ENCODE measurements around the gene CCDC141. TPM values are rescaled to one million over a fixed set of nuclear protein-coding genes. Genes with fewer than 3 reads are reported as not detected.

CCDC141 gene
- total RNA-seq, 2 donors from 2014 or later = 118 to 142 TPM

DNA sequence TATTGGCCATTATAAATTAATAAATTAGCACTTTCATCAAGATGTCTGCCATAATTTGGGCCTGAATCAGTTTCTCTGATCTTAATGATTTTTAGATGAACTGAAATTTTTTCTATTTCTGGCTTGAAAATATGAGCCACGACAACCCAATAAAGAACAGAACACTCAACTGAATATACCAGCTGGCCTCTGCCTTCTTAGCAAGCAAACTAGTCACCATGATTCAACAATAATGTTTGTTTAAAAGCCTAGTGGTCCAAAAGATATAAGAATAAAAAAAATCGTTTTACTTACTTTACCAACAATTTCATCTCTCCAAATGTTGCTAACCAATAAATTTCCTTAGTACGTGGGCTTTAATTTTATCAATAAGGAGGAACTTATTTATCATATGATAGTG is 176.0 kb downstream of the CCDC141 start:
- H3K27ac Mint-ChIP-seq = no peak overlapping the region
- H3K9me3 Mint-ChIP-seq = no peaks in the 10 kb centered on the region
- no peak for DNase-seq
- Histone ChIP-seq H3K36me3 (ENCODE audit: control insufficient read depth, insufficient read depth, low read length) (peaks cover 84% of the 10 kb centered on the region), H3K4me1 (ENCODE audit: control insufficient read depth, insufficient read depth, low read length) (no peaks in the 10 kb centered on the region), H3K27ac (ENCODE audit: low read depth, low read length) (no peak overlapping the region), H3K27me3 (ENCODE audit: control insufficient read depth, insufficient read depth, low read length, poor library complexity, severe bottlenecking) (peaks cover 14% of the 10 kb centered on the region), H3K4me3 (ENCODE audit: low read length) (no peak overlapping the region), H3K9ac (ENCODE audit: extremely low read depth, low read length, poor library complexity, severe bottlenecking) (no peak overlapping the region), H3K9me3 (ENCODE audit: control insufficient read depth, low read length) (no peaks in the 10 kb centered on the region)
- H3K4me1 Mint-ChIP-seq = peaks cover 4% of the 10 kb centered on the region
- H3K4me3 Mint-ChIP-seq = no peak overlapping the region
- TF ChIP-seq, protein P1, sequence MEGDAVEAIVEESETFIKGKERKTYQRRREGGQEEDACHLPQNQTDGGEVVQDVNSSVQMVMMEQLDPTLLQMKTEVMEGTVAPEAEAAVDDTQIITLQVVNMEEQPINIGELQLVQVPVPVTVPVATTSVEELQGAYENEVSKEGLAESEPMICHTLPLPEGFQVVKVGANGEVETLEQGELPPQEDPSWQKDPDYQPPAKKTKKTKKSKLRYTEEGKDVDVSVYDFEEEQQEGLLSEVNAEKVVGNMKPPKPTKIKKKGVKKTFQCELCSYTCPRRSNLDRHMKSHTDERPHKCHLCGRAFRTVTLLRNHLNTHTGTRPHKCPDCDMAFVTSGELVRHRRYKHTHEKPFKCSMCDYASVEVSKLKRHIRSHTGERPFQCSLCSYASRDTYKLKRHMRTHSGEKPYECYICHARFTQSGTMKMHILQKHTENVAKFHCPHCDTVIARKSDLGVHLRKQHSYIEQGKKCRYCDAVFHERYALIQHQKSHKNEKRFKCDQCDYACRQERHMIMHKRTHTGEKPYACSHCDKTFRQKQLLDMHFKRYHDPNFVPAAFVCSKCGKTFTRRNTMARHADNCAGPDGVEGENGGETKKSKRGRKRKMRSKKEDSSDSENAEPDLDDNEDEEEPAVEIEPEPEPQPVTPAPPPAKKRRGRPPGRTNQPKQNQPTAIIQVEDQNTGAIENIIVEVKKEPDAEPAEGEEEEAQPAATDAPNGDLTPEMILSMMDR (conservative IDR thresholded peaks at IDR 0.05) = no peak
- WGBS, 2 experiments (ENCODE audit: insufficient coverage in 1 of 2, insufficient read length in 1 of 2) = 100% methylated on average over 1 of the region's 3 CpGs; no CpG with 5 or more reads in 1 of the 2 experiments
- peaks cover 75% of the 10 kb centered on the region for H3K36me3 Mint-ChIP-seq (ENCODE audit: low read depth)
- peaks cover 18% of the 10 kb centered on the region for H3K27me3 Mint-ChIP-seq (ENCODE audit: insufficient read depth)

DNA sequence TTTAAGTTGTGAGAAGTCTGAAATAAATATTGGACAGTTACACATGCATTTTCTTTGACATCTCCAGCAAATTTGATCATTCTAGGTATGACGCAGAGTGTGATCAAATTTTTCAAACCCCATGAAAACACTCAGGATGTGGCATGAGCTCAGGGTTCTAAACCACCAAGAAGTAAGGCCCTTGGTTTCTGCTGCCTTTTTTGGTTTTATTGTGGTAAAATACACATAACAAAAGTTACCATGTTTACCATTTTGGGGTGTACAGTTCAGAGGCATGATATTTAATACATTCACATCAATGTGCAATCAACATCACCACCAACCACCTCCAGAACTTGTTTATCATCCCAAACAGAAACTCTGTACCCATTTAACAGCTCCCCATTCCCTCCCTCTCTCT is 178.4 kb downstream of the CCDC141 start:
- Histone ChIP-seq H3K4me1 (ENCODE audit: control insufficient read depth, insufficient read depth, low read length) (peaks cover 2% of the 10 kb centered on the region), H3K27me3 (ENCODE audit: control insufficient read depth, insufficient read depth, low read length, poor library complexity, severe bottlenecking) (peaks cover 22% of the 10 kb centered on the region), H3K27ac (ENCODE audit: low read depth, low read length) (no peak overlapping the region), H3K9me3 (ENCODE audit: control insufficient read depth, low read length) (no peaks in the 10 kb centered on the region), H3K36me3 (ENCODE audit: control insufficient read depth, insufficient read depth, low read length) (peaks cover 81% of the 10 kb centered on the region), H3K4me3 (ENCODE audit: low read length) (no peak overlapping the region), H3K9ac (ENCODE audit: extremely low read depth, low read length, poor library complexity, severe bottlenecking) (no peak overlapping the region)
- H3K4me3 Mint-ChIP-seq = no peak overlapping the region
- peaks cover 75% of the 10 kb centered on the region for H3K36me3 Mint-ChIP-seq (ENCODE audit: low read depth)
- TF ChIP-seq, protein P1 (conservative IDR thresholded peaks at IDR 0.05) = no peak
- peaks cover 20% of the 10 kb centered on the region for H3K27me3 Mint-ChIP-seq (ENCODE audit: insufficient read depth)
- 92% methylated on average over 1 of the region's 1 CpG; no CpG with 5 or more reads in 1 of the 2 experiments for WGBS, 2 experiments (ENCODE audit: insufficient coverage in 1 of 2, insufficient read length in 1 of 2)
- no peak for DNase-seq
- no peaks in the 10 kb centered on the region for H3K9me3 Mint-ChIP-seq
- no peak overlapping the region for H3K27ac Mint-ChIP-seq
- peaks cover 7% of the 10 kb centered on the region for H3K4me1 Mint-ChIP-seq

DNA sequence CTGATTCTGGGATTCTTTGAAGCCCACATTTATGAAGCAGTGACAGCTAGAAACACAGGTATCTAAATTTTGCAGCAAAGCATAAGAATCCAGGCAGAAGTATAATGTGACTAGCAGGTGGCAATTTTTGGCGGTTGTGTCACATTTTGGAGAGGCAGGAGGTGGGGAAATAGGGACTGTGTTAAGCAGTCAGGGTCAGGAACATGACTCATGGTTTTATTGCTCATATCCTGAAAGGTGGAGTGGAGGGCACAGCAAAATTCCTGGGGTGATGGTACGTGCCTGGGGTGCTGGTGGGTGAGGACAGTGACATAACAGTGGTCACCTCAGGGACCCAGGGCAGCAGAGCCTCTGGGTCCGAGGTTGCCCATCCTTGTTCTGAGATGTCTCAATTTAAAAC is 179.2 kb downstream of the CCDC141 start:
- no peak overlapping the region for H3K9ac ChIP-seq (ENCODE audit: extremely low read depth, low read length, poor library complexity, severe bottlenecking)
- H3K27ac ChIP-seq (ENCODE audit: low read depth, low read length) = no peak overlapping the region
- H3K36me3 ChIP-seq (ENCODE audit: control insufficient read depth, insufficient read depth, low read length) = peaks cover 80% of the 10 kb centered on the region
- H3K4me3 Mint-ChIP-seq = no peak overlapping the region
- peaks cover 73% of the 10 kb centered on the region for H3K36me3 Mint-ChIP-seq (ENCODE audit: low read depth)
- 94 to 100% methylated on average over 1 to 3 of the region's 3 CpGs for WGBS, 2 experiments (ENCODE audit: insufficient coverage in 1 of 2, insufficient read length in 1 of 2)
- H3K4me1 Mint-ChIP-seq = peaks cover 7% of the 10 kb centered on the region
- H3K27ac Mint-ChIP-seq = no peak overlapping the region
- DNase-seq = no peak
- H3K27me3 Mint-ChIP-seq (ENCODE audit: insufficient read depth) = peaks cover 25% of the 10 kb centered on the region
- H3K27me3 ChIP-seq (ENCODE audit: control insufficient read depth, insufficient read depth, low read length, poor library complexity, severe bottlenecking) = peaks cover 22% of the 10 kb centered on the region
- no peaks in the 10 kb centered on the region for H3K9me3 Mint-ChIP-seq
- H3K4me1 ChIP-seq (ENCODE audit: control insufficient read depth, insufficient read depth, low read length) = peaks cover 2% of the 10 kb centered on the region
- no peaks in the 10 kb centered on the region for H3K9me3 ChIP-seq (ENCODE audit: control insufficient read depth, low read length)
- H3K4me3 ChIP-seq (ENCODE audit: low read length) = no peak overlapping the region
- TF ChIP-seq, protein P1 (conservative IDR thresholded peaks at IDR 0.05) = no peak
